Cardiac muscle cell (in vitro differentiated cells and primary cell): ENCODE results near the gene LCN10. TPM values are rescaled to one million over a fixed set of nuclear protein-coding genes. Genes with fewer than 3 reads are reported as not detected.
A peak's percentile ranks its signal among the peaks of the same experiment; 100 is the strongest.

ENCODE experiments used
- DNase-seq, 2 donors: peaks; one replicate each; pipeline versions ENCODE4 v3.0.0 to v3.0.0-alpha.2; 2010 to 2017; ENCODE audit warnings: low read depth in 1 of 2, low spot score in 1 of 2
- H3K27ac ChIP-seq: fragments of 200-600 bp; sonication (generic); 2 replicates; pipeline ENCODE4 v1.5.1; 2016
- H3K27me3 ChIP-seq: fragments of 200-600 bp; sonication (generic); 2 replicates; pipeline ENCODE4 v1.6.0; 2016; ENCODE audit warnings: control low read depth
- H3K36me3 ChIP-seq: fragments of 200-600 bp; sonication (generic); 2 replicates; pipeline ENCODE4 v1.5.1; 2016; ENCODE audit warnings: control low read depth
- H3K4me1 ChIP-seq: fragments of 200-600 bp; sonication (generic); 2 replicates; pipeline ENCODE4 v1.8.1; 2017; ENCODE audit warnings: low read depth, mild to moderate bottlenecking, mixed run types
- H3K4me3 ChIP-seq: fragments of 200-600 bp; sonication (generic); 2 replicates; pipeline ENCODE4 v1.5.1; 2016; ENCODE audit warnings: mild to moderate bottlenecking
- H3K9me3 ChIP-seq: fragments of 200-600 bp; sonication (generic); 2 replicates; pipeline ENCODE4 v1.5.1; 2017; ENCODE audit warnings: low read depth, mild to moderate bottlenecking, control low read depth
- CTCF ChIP-seq: IDR thresholded peaks from 2 replicates; pipeline ENCODE4 v1.5.1; 2012; ENCODE audit warnings: low read depth, mild to moderate bottlenecking, low read length
- polyA plus RNA-seq: library from polyadenylated mRNA; unstranded; fragments of >200 nt; fragmentation: Nextera tagmentation; extraction: Ambion mirVana; gene quantifications from 2 replicates; pipeline ENCODE4 v1.2.1, GENCODE V29; 2016
- total RNA-seq: library from RNA; depleted of rRNA; stranded (reverse); fragments of >200 nt; gene quantifications from 2 replicates; pipeline ENCODE4 v1.2.3, GENCODE V29; 2016

The LCN10 gene
- total and polyA plus RNA-seq, 2 experiments from 2014 or later, result 0.63 to 0.71 TPM

GRCh38 chr9:136729144-136729543 lies 13.6 kb downstream of the LCN10 start:
- no peak for DNase-seq
- Histone ChIP-seq H3K9me3 (no peaks in the 10 kb centered on the region), H3K27me3 (no peaks in the 10 kb centered on the region), H3K36me3 (peaks cover 19% of the 10 kb centered on the region), H3K27ac (no peak overlapping the region), H3K4me3 (peak overlapping the region; percentile 92), H3K4me1 (peaks cover 13% of the 10 kb centered on the region)
- no peak for TF ChIP-seq CTCF

- Histone ChIP-seq H3K27me3 (no peaks in the 10 kb centered on the region), H3K4me3 (peak overlapping the region; percentile 92), H3K4me1 (peaks cover 13% of the 10 kb centered on the region), H3K27ac (no peak overlapping the region), H3K9me3 (no peaks in the 10 kb centered on the region), H3K36me3 (peaks cover 24% of the 10 kb centered on the region)
- TF ChIP-seq CTCF, result no peak
- peak; percentile 58 to 59 for DNase-seq
Measured at GRCh38 chr9:136728548-136729123, 14.1 kb downstream of the LCN10 start.

- H3K9me3 ChIP-seq, result no peaks in the 10 kb centered on the region
- no peaks in the 10 kb centered on the region for H3K27me3 ChIP-seq
- peak; percentile 89 to 93 for DNase-seq
- H3K4me1 ChIP-seq, result peaks cover 13% of the 10 kb centered on the region
- H3K36me3 ChIP-seq, result peaks cover 29% of the 10 kb centered on the region
- peak overlapping the region; percentile 32 for H3K27ac ChIP-seq
- H3K4me3 ChIP-seq, result peak overlapping the region; percentile 92
- TF ChIP-seq CTCF, result peak; percentile 74
Measured at GRCh38 chr9:136728080-136728547, 14.6 kb downstream of the LCN10 start.

- no peak for DNase-seq
- Histone ChIP-seq H3K9me3 (no peaks in the 10 kb centered on the region), H3K27me3 (no peaks in the 10 kb centered on the region), H3K27ac (no peak overlapping the region), H3K4me3 (peak overlapping the region; percentile 92), H3K36me3 (peaks cover 43% of the 10 kb centered on the region), H3K4me1 (peaks cover 13% of the 10 kb centered on the region)
- no peak for TF ChIP-seq CTCF
Measured at GRCh38 chr9:136726631-136727191, 16.0 kb downstream of the LCN10 start.

GRCh38 chr9:136726118-136726517 lies 16.6 kb downstream of the LCN10 start:
- peaks cover 44% of the 10 kb centered on the region for H3K36me3 ChIP-seq
- H3K4me1 ChIP-seq, result peaks cover 13% of the 10 kb centered on the region
- DNase-seq, result no peak
- TF ChIP-seq CTCF, result no peak
- H3K27me3 ChIP-seq, result no peaks in the 10 kb centered on the region
- peak overlapping the region; percentile 38 for H3K27ac ChIP-seq
- no peak overlapping the region for H3K4me3 ChIP-seq
- no peaks in the 10 kb centered on the region for H3K9me3 ChIP-seq
